Muscle layer of duodenum (tissue), 2 donors: ENCODE measurements around the gene ATP4B.

ENCODE experiments used
- H3K27ac ChIP-seq: one replicate; pipeline ENCODE4 v1.7.0; 2013; ENCODE audit warnings: mild to moderate bottlenecking, low read length
- H3K27me3 ChIP-seq: one replicate; pipeline ENCODE4 v1.7.0; 2013; ENCODE audit warnings: low read depth, mild to moderate bottlenecking, control low read depth, low read length
- H3K36me3 ChIP-seq, 2 donors: one replicate each; pipeline ENCODE4 v1.7.0; 2013; ENCODE audit warnings: low read length in 2 of 2, control low read depth in 1 of 2, mild to moderate bottlenecking in 1 of 2; ENCODE audit not compliant: insufficient read depth in 2 of 2, control insufficient read depth in 1 of 2
- H3K4me1 ChIP-seq, 2 donors: one replicate each; pipeline ENCODE4 v1.7.0; 2013; ENCODE audit warnings: low read length in 2 of 2, mild to moderate bottlenecking in 2 of 2, control low read depth in 1 of 2, moderate library complexity in 1 of 2; ENCODE audit not compliant: insufficient read depth in 2 of 2, control insufficient read depth in 1 of 2
- H3K4me3 ChIP-seq, 2 donors: one replicate each; pipeline ENCODE4 v1.7.0; 2013; ENCODE audit warnings: low read length in 2 of 2, low read depth in 1 of 2, mild to moderate bottlenecking in 1 of 2
- H3K9me3 ChIP-seq, 2 donors: one replicate each; pipeline ENCODE4 v1.7.0; 2013; ENCODE audit warnings: low read length in 2 of 2, control low read depth in 1 of 2, mild to moderate bottlenecking in 1 of 2; ENCODE audit not compliant: control insufficient read depth in 1 of 2
- donor health status: healthy.

The ATP4B gene

DNA sequence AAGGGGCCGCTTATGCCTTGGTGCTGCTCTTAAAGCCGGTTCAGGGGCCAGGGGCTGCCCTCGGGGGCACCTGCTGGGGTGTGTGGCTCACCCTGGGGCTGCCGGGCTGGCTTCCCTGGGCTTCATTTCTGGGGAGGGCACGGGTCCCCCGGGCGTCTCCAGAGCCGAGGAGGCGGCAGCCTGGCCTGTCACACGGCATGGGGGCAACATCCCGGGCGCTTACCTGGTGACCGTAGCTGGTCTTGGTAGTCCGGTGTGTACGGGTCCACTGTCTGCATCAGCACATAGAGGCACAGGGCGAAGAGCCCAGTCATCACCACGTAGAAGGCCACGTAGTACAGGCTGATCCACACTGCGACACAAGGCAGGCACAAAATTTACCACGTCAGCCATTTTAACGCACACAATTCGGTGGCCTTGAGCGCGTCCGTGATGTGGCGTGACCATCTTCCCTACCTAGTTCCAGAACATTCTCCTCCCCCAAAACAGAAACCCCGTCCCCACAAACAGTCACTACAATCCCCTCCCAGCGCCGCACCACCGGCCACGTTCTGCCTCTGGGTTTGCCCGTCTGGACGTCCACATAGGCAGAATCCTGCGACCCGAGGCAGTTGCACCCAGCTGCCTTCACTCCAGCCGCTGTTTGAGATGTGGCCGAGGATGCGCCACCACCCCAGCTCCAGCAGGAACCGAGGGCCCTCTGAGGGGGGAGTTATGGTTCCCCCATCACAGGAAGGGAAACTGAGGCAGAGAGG, 3.2 kb downstream of the ATP4B start:
- Histone ChIP-seq H3K36me3 (no peaks in the 10 kb centered on the region), H3K4me1 (no peaks in the 10 kb centered on the region), H3K4me3 (no peak overlapping the region), H3K27me3 (no peaks in the 10 kb centered on the region), H3K9me3 (no peaks in the 10 kb centered on the region), H3K27ac (no peak overlapping the region)

DNA sequence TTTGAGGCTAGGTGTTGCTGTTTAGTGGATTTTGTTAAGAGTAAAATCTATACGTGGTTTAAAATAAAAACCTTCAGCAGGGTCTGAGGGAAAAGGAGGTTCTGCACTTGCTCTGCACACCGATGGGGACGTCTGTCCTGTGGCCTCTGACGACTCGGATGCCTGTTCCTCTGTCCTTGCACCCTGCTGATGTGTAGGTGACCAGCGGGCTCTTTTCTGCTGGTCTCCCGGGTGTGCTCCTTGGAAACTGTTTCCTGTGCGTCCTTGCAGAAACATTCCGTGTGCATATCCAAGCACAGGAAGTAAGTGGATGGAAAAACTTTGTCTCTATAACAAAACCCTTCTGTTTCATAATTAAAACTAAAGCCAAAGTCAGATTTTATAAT, 3.8 kb downstream of the ATP4B start:
- Histone ChIP-seq H3K27me3 (no peaks in the 10 kb centered on the region), H3K4me3 (no peak overlapping the region), H3K36me3 (no peaks in the 10 kb centered on the region), H3K9me3 (no peaks in the 10 kb centered on the region), H3K27ac (no peak overlapping the region), H3K4me1 (no peaks in the 10 kb centered on the region)

GRCh38 chr13:113653264-113654174, 4.5 kb downstream of the ATP4B start:
- no peak overlapping the region for H3K4me3 ChIP-seq
- H3K36me3 ChIP-seq = no peaks in the 10 kb centered on the region
- H3K9me3 ChIP-seq = no peaks in the 10 kb centered on the region
- no peak overlapping the region for H3K27ac ChIP-seq
- no peaks in the 10 kb centered on the region for H3K27me3 ChIP-seq
- H3K4me1 ChIP-seq = no peaks in the 10 kb centered on the region

DNA sequence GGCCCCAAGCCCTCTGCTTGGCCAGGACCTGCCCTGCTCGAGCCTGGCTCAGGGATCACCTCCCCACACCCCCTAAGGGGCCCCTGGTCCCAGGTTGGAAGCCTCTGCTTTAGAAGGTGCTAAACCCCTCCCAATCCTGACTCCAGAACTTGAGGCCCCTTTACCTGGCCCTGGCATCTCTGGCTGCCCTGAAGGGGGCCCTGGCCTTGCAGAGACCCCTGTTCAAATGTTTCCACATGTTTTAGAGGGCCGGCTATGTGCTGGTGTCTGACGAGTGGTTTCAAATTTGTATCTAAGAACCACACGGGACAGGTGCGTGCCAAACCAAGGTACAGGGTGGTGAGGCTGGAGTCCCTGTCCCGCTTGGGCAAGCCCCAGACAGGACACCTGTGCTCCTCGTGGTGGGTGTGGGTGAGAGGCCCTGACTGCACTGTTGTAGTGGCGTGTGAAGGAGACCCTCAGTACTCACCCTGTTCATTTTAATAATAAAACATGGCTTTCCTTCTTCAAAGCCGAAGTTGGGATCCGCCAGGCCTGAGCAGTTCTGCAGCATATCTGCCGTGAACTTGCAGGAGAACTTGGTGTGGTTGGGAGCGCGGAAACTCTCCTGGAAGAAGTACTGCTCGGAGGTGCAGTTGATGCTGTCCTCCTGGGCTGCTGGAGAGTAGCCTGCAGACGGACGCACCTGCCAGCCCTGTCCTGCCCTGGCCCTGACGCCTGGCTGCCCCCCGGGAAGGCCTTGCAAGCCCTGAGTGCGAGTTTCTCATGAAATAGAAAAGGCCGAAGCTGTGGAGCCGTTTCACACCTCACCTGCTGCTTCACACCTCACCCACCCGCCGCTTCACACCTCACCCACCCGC, 5.4 kb downstream of the ATP4B start:
- no peak overlapping the region for H3K27ac ChIP-seq

GRCh38 chr13:113651511-113652403, 6.2 kb downstream of the ATP4B start:
- peaks cover 0 to 7% of the 10 kb centered on the region in 2 donors for H3K4me1 ChIP-seq
- no peak overlapping the region for H3K4me3 ChIP-seq
- no peaks in the 10 kb centered on the region for H3K9me3 ChIP-seq
- H3K27me3 ChIP-seq = no peaks in the 10 kb centered on the region
- H3K36me3 ChIP-seq = no peaks in the 10 kb centered on the region
- no peak overlapping the region for H3K27ac ChIP-seq

More for the DNA sequence above, 5.4 kb downstream of the ATP4B start:
- Histone ChIP-seq H3K27me3 (no peaks in the 10 kb centered on the region), H3K9me3 (no peaks in the 10 kb centered on the region), H3K4me1 (no peaks in the 10 kb centered on the region), H3K4me3 (no peak overlapping the region), H3K36me3 (no peaks in the 10 kb centered on the region)

DNA sequence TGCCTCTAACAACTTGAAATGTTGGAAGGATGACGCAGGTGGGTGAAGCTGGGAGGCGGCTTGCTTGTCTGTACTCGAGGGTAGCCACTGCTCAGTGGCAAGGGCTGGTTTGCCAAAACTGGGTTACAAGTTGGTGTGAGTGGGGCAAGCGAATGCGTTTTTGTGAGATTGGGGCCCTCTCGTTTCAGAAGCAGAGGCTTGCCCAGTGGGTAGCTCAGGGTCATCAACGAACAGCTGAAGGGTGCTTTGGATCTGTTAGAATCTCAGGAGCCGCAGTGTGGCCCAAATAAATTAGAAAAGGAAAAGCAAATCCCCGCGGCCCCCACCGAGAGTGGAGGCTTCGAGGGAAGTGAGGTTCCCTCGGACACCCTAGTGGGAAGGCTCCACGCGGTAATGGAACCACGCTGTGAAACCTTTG, 7.3 kb downstream of the ATP4B start:
- H3K27me3 ChIP-seq = no peaks in the 10 kb centered on the region
- no peak overlapping the region for H3K27ac ChIP-seq
- H3K4me3 ChIP-seq = no peak overlapping the region
- H3K4me1 ChIP-seq = peaks cover 0 to 7% of the 10 kb centered on the region in 2 donors
- no peaks in the 10 kb centered on the region for H3K36me3 ChIP-seq
- H3K9me3 ChIP-seq = no peaks in the 10 kb centered on the region

DNA sequence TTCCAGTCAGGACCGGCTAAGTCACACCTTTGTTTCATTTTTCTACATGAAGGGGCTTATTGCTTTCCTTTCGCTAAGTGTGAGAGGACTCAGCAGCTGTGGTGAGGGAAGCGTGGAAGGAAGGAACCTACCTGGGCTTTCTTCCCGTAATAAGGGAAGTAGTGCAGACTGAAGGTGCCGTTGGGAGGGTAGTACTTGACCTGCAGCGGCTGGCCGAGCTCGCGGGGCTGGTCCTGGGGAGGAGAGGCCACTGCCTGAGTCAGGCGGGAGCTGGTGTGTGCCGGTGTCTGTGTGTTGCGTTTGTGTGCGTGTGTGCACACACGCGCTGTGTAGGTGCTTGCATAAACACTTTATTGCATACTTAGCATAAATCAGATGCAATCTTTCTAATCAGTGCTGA, 7.7 kb downstream of the ATP4B start:
- no peaks in the 10 kb centered on the region for H3K9me3 ChIP-seq
- peaks cover 0 to 7% of the 10 kb centered on the region in 2 donors for H3K4me1 ChIP-seq
- no peak overlapping the region for H3K27ac ChIP-seq
- H3K27me3 ChIP-seq = no peaks in the 10 kb centered on the region
- no peaks in the 10 kb centered on the region for H3K36me3 ChIP-seq
- H3K4me3 ChIP-seq = no peak overlapping the region

- H3K27ac ChIP-seq = no peak overlapping the region
- no peaks in the 10 kb centered on the region for H3K27me3 ChIP-seq
- no peaks in the 10 kb centered on the region for H3K9me3 ChIP-seq
- H3K4me1 ChIP-seq = peaks cover 0 to 7% of the 10 kb centered on the region in 2 donors
- no peak overlapping the region for H3K4me3 ChIP-seq
- H3K36me3 ChIP-seq = no peaks in the 10 kb centered on the region
These were observed 8.8 kb downstream of the ATP4B start for GRCh38 chr13:113649212-113649611.

DNA sequence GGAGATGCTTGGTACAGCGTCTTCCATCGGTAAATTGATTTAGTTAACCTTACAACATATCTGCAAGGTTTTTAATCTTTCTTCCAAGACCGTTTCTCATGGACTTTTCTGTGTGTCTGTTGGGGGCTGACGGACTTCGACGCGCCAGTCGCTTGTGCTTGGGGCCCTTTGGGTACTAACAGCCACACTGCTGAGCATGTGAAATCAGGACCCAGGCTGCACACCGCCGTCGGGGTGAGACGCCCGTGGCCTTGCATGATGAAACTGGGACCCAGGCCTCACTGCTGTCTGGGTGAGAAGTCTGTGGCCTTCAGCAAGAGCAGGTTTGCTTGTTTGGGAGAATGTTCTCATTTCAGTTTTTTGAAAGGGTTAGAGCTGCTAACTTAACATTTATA, 9.8 kb downstream of the ATP4B start:
- H3K9me3 ChIP-seq = no peaks in the 10 kb centered on the region
- H3K36me3 ChIP-seq = no peaks in the 10 kb centered on the region
- H3K27me3 ChIP-seq = no peaks in the 10 kb centered on the region
- H3K27ac ChIP-seq = no peak overlapping the region
- H3K4me1 ChIP-seq = peaks cover 0 to 7% of the 10 kb centered on the region in 2 donors
- H3K4me3 ChIP-seq = no peak overlapping the region

DNA sequence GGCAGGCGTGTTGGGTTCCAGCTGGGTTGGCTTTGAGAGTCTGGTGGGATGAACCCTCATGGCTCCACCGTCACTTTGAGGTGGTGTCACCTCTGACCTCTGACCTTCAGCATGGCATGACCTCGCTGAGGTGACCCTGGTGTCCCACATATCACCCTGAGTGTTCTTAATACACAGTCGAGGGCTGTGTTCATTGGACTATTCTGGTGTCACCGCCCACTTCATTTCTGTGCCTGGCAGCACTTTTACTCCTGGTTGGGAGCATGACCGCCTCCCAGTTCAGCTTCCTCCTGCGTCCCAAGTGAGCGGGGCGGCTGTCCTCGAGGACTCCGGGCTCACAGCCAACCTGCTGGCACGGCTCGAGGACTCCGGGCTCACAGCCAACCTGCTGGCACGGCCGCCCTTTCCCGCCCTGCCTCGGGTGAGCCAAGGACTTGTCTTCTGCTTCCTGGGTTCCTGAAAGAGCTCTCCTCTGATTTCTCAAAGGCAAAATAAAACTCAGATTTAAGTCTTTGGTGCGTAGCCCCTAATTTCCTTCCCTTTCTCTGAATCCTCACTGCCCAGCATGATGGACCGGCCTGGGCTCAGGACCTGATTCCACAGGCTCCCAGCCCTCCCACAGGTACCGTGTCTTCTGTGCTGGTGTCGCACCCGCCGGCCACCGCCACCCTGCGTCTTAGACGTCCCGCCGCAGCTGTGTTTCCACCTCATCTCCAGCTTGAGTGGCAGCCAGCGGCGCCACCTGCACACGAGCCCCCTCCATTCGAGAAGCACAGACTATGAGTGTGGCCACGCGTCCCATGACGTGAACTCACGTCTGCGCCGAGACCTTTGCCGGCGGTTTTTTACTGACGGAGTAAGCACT, 10.4 kb downstream of the ATP4B start:
- H3K4me3 ChIP-seq = no peak overlapping the region
- H3K27ac ChIP-seq = no peak overlapping the region
- no peaks in the 10 kb centered on the region for H3K27me3 ChIP-seq
- no peaks in the 10 kb centered on the region for H3K9me3 ChIP-seq
- H3K4me1 ChIP-seq = peaks cover 0 to 7% of the 10 kb centered on the region in 2 donors
- H3K36me3 ChIP-seq = no peaks in the 10 kb centered on the region
